SKM-1 (cell line): ENCODE measurements around the gene INPP5D.

Experiments
- DNase-seq: peaks from one replicate; lab custom pipeline; 2025; ENCODE audit not compliant: unreplicated experiment; lab: John Stamatoyannopoulos, UW

INPP5D gene

DNA sequence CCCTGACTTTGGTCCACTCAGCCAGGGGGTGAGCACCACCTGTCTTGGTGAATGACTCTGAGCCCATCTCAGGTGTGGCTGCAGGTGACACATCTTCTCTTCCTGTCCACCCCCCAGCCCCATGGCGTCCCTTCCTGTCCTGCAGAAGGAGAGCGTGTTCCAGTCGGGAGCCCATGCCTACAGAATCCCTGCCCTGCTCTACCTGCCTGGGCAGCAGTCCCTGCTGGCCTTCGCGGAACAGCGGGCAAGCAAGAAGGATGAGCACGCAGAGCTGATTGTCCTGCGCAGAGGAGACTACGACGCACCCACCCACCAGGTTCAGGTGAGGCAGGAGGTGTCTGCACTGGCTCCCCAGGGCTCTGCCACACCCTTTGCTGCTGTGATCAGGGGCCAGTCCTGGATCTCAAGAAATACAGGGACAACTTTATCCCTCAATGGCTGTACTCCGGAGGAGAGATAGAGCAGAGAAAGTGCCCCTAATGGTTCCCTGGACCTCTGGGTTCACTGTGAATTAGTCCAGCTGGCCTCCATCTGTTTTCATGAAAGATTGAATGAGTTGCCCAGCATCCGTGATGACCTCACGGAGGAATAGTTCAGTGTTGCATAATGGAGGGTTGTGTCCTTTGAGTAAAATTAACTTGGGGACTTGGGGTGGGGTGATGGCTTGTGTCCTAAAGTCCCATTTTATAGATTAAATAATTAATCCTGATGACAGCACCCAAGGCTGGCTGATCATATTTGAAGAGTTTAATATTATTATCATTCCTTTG, 27.4 kb upstream of the INPP5D start, which contains the start of gene NEU2:
Gene NEU2, plus strand, starts transcription at position 122 of the 770 bp plus-strand sequence. Its CDS starts 0 bp downstream, at position 122.
- no peak for DNase-seq

DNA sequence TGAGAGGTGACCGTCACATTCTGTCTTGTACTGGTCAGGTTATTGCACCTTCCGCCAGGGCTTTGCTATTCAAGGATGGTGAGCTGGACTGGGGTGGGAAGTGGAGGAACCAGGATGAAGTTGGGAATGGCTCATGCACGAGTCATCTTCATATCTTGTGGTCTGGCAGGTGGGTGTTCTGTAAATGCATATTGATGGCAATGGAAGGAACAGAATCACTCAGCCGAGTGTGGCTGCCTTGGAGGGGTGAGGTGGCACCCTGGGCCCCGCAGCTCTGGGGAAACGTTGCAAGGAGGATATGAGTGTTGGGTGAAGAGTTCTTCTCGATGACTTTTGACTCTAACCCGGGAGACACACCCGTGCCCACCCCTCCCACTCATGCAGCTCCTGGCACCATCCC, 26.5 kb upstream of the INPP5D start:
- DNase-seq: no peak

DNA sequence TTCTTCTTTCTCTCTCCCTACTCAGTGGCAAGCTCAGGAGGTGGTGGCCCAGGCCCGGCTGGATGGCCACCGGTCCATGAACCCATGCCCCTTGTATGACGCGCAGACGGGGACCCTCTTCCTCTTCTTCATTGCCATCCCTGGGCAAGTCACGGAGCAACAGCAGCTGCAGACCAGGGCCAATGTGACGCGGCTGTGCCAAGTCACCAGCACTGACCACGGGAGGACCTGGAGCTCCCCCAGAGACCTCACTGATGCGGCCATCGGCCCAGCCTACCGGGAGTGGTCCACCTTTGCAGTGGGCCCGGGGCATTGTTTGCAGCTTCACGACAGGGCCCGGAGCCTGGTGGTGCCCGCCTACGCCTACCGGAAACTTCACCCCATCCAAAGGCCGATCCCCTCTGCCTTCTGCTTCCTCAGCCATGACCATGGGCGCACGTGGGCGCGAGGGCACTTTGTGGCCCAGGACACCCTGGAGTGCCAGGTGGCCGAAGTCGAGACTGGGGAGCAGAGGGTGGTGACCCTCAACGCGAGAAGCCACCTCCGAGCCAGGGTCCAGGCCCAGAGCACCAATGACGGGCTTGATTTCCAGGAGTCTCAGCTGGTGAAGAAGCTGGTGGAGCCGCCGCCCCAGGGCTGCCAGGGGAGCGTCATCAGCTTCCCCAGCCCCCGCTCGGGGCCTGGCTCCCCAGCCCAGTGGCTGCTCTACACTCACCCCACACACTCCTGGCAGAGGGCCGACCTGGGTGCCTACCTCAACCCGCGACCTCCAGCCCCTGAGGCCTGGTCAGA, 25.9 kb upstream of the INPP5D start:
- DNase-seq: no peak

DNA sequence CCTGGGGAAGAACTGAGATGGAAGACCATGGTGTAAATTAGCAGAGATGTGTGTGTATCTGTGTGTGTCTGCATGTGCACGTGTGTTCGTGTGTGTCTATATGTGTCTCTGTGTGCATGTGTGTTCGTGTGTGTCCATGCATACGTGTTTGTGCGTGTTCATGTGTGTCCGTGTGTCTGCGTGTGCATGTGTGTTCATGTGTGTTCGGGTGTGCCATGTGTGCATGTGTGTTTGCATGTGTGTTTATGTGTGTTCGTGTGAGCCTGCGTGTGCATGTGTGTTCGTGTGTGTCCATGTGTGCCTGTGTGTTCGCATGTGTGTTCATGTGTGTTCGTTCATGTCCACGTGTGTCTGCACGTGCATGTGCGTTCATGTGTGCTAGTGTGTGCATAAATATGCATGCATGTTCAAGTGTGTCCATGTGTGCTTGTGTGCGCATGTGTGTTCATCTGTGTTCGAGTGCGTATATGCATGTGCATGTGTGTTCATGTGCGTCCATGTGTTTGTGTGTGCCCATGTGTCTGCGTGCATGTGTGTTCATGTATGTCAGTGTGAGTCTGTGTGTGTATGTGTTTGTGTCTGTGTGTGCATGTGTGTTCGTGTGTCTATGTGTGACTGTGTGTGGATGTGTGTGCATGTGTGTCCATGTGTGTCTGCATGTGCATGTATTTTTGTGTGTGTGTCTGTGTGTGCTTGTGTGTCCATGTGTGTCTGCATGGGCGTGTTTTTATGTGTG, 24.5 kb upstream of the INPP5D start:
- DNase-seq: no peak

DNA sequence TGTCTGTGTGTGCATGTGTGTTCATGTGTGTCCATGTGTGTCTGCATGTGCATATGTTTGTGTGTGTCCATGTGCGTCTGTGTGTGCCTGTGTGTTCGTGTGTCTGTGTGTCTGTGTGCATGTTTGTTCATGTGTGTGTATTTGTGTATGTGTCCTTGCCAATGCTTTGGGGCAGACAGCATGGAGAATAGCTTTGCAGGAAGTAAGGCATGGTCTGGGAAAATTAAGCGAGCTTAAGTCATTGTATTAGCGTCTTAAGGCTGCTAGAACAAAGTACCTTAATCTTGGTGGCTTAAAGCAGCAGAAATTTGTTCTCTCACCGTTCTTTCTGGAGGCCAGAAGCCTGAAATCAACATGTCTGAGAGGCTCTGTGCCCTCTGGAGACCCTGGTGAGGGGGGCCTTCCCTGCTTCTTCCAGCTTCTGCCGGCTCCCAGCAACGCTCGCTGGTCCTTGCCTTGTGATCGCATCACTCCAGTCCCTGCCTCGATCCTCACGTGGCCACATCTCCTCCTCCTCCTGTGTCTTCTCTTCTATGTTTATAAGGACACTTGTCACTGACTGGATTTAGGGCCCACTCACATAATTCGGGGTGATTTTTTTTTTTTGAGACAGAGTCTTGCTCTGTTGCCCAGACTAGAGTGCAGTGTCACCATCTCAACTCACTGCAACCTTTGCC, 23.8 kb upstream of the INPP5D start:
- no peak for DNase-seq

DNA sequence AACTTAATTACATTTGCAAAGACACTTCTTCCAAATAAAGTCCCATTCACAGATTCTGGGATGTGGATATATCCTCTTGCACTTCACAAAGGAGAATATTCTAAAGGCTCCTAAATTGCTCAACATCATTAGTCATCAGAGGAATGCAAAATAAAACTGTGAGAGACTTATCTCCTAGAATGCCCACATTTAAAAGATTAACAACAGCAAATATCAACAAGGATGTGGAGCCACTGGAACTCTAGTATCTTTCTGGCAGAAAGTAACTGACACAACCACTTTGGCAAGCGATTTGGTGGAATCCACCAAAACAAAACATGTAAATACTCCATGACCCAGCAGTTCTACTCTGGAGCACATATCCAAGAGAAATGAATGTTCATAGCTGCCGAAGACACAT, 23.1 kb upstream of the INPP5D start:
- DNase-seq: no peak

DNA sequence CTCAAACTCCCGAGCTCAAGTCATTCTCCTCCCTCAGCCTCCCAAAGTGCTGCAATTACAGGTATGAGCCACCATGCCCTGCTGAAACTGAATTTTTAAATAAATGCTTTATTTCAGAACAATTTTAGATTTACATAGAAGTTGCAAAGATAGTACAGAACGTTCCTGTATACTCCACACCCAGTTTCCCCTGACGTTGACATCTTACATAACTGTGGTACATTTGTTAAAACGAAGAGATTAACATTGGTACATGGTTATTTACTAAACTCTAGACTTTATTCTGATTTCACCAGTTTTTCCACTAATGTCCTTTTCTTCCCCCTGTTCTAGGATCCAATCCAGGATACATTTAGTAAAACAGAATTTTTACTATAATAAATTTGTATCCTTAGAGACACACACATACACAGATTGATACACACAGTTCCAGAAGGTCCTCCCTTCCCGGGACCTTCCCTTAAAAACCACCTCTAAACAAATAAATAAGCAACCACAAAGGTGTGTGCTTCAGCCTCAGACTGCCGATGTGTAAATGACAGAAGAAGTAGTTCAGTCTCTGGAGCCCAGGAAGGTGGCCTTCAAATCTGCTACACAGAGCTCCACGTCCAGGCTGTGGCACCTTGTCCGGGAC, 20.8 kb upstream of the INPP5D start:
- no peak for DNase-seq

DNA sequence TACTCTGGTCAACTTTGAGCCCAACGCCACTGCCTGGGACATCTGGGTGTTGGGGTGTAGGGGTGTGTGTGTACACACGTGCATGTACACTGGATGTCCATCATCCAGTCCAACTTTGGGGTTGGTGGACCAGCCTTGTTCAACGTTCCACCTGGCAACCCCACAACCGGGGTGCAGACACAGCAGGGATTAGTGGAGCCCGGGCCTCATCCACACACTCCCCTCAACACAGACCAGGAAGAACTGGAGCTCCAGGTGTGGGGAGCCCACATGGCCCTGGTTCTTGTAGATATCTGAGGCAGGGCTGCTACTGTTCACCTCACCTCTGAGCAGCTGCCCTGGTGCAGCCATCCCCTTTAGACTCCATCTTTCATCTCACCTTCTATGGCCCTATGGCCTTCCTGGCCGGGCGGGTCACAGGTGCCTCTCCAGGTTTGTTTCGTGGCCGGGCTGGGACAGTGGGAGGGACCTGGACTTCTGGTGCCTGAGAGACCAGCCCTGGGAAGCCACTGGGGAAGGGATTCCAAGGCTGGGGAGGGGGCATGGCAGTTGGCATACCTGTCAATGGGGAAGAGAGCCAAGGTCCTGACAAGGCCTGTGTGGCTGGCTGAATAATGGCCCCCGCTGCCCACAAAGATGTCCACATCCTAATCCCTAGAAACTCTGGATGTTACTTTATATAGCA, 20.2 kb upstream of the INPP5D start:
- no peak for DNase-seq

DNA sequence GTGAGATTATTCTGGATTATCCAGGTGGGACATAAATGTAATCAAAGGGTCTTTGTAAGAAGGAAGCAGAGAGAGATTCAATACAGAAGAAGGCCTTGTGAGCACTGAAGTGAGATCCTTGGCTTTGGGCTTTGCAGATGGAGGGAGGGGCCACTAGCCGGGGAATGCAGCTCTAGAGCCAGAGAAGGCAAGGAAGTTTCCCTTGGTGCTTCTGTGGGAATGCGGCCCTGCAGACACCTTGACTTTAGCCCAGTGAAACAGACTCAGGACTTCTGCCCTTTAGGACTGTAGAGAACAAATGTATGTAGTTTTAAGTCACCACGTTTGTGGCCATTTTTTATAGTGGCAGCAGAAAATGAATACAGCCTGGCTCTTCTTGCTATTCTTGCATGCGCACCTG, 19.6 kb upstream of the INPP5D start:
- no peak for DNase-seq

DNA sequence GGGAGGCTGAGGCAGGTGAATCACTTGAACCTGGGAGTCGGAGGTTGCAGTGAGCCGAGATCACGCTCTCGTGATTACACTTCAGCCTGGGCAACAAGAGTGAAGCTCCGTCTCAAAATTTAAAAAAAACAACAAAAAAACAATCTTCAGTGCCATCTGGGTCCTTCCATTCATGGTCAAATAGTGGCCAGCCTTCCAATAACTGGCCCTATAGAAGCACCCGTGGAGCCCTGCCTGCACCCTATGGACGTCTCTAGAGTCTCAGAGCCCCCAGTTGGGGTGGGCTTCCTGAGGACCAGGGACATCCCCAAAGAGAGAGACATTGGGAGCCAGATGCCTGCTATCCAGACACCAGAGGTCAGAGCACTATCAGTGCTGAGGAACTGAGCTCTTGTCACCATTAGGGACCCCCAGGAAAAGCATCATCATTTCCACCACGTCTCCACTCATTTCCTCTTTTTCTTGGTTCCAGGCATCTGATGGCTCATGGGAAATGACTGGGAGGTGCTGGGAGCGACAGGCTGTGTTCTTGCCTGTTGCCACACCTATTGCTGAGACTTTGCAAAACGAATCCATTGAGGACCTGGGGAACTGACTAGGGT, 18.3 kb upstream of the INPP5D start:
- no peak for DNase-seq

DNA sequence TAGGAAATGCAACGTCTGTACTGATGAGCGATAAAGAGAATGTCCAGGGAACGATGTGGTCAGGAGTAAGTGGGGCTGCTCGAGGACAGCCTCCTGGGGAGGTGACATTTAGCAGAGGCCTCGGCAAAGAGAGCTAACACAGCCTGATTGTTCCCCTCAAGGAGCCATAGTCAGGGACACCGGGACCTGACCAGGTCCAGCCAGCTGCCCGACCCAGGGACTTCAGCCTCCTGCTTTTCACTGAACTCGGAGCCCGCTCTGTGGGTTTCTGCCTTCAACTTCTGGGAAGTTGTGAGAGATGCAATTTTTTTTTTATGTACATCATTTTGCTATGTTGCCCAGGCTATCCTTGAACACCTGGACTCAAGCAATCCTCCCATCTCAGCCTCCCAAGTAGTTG, 17.6 kb upstream of the INPP5D start:
- DNase-seq: no peak

DNA sequence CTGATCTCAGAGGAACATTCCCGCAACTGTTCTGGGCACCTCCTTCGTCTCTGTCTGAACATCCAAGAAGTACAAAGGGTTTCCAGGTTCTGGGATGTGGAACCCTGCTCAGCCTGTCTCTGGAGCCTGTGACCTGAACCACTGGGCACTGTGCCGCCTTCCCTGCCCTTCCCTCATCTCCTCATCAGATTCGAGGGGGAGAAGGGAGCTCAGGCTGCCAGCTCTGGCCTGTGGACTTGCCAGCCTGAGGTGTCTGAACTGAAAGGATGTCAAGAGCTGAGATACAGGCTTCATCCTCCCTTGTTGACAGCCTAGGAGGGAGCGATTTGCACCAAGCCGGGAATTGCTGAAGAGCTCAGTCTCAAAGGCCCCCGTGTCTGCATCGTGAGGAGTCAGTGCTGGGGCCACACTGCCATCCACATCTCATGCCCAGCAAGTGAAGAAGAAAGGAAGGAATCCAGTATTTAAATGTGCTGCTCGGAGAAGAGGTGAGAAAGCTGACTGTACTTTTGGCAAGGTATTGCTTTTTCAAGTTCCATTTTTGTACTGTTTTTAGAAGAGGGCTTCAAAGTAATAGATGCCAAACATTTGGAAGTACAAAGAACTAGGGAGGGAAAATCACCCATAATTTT, 15.1 kb upstream of the INPP5D start:
- no peak for DNase-seq

DNA sequence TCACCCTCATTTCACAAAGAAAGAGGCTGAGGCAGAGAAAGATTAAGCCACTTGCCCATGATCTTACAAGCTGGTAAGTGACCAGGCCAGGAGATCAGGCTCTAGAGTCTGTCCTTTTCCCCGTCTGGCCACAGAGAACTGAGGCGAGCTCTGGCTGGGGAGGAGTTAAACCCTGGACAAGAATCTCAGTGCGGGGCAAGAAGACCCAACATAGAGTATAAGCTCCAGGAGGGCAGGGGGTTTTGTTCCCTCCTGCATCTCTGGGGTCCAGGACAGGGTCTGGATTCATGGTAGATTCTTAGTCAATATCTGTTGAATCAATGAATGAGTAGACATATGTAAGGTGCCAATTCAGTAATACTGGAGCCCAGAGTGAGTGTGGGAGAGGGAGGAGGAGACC, 12.9 kb upstream of the INPP5D start:
- DNase-seq: no peak

DNA sequence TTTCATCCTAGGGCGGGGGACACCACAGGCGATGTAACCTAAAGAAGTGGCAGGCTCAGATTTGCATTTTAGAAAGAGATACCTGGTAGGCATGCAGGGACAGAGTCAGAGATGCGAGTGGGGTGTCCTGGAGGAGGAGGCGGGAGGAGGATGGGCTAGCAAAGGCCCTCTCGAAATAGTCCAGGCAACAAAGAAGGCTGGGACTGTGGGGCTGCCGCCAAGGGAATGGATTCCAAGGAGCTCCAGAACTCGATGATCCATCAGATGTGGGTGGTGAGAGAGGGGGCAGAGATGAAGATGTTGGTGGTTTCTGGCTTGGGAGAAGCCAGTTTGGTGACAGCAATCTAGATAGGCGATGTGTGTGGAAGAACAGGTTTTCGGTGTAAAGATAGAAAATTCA, 12.5 kb upstream of the INPP5D start:
- no peak for DNase-seq

DNA sequence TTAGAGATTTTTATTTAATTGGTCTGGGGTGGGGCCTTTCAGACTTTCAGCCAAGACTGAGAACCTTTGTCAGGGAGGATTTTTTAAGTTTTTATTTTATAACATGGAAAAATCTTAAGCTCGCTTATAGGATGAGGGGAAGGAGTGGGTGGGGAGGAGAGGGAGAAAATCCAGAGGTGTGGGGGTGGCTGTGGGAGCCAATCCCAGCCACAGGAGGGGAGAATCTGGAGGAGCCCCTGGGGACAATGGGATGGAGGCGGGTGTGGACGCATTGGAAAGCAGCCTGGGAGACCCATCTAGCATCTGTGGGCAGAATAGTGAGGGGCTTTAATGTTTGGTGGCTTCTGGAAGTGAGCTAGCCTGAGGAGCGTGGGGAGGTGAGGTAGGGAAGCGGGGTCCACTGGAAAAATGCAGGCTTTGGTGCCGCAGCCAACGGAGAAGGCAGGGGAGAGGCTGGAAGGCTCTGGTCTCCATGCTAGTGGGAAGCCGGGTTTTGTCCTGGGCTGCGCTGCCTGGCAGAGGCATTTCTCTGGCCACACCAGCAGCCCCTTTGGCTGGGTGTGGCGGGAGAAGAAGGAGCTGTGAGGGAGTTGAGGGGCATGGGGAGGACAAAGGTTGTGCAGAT, 11.5 kb upstream of the INPP5D start:
- no peak for DNase-seq

DNA sequence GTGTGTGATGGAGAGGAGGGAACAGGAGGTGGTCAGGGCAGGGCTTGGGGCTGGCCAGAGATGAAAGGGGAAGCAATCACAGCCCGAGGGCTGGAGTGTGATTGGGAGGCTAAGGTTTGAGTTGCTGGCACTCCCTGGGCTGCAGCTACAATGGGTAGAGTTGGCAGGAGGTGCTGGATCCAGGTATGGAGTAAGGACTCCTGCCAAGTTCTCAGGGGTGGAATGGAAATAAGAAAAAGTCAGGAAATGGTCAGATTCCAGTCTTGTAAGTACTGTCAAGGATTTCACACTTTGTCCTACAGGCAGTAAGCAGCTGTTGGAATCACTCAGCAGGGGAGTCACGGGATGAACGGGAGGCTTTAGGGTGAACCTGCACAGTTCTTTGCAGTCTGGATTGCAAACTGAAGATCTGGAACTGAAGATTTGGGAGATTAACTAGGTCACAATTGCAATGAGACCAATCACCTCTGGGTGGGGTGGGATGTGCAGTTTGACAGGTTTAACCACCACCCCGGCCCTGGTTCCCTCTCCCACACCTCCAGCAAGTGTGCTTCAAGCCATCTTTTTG, 10.9 kb upstream of the INPP5D start:
- no peak for DNase-seq

DNA sequence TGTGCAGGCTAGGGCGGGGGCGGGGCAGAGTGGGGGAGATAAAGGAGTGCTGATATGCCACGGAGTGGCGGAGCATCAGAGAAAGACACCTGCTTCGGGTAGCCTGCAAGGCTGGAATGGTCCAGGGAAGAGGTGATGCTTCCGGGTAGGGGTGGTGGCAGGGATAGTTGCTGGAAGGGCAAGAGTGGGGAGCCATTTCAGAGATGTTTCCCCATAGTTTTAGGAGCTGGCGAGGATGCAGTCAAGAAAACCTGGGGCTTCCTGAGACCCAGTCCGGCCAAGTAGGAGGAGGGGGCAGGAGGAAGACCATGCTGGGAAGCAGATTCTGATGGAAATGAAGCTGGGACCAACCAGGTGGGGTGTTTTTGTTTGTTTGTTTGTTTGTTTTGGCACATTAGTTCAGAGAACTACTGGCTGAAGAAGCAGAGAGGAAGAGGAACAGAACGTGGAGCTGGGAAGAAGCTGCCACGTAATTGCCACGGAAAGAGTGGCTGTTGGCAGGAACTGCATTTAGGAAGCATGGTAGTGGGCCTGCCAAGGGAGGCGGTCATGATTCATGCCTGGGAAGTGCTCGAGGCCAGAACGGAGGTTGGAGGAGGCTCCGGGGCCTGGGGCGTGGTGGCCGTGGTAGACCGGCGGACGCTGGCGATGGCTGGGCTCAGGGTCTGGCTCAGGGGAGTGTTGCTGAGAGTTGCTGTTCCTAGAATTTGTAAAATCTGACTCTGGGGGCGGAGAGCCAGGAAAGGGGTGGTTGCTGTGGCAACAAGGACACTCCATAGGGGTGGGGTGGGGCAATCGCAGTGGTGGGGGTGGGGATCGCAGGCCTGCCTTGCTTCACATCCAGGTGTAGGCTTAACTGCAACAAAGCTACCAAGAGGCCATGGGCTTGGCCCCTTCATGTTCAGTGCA, 8.6 kb upstream of the INPP5D start:
- DNase-seq: no peak
